ENCODE results near the gene MYH8. TPM values are rescaled to one million over a fixed set of nuclear protein-coding genes. Genes with fewer than 3 reads are reported as not detected.

MYH8 gene
- total RNA-seq, 1 experiment from 2014 or later = not detected

DNA sequence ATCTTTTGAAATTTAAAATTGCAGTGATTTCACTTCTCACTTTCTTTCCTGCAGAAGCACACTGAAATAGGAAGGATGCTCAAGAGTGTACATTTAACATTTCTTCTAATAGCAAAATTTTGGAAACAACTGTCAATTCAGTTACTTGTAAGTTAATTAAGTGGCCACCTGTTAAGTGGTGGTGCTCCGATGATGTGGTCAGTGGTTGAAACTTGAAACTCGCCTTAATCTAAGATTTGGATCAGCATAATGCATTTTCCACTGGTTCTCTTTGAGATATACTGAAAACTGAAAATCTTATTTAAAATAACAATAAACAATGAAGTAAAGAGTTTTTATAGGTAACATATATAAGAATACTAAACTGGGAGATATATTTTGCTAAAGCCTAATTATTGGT lies 7.0 kb upstream of the MYH8 start:
- no peak overlapping the region for H3K4me3 Mint-ChIP-seq
- no peaks in the 10 kb centered on the region for H3K27me3 Mint-ChIP-seq (ENCODE audit: low read depth)
- no peaks in the 10 kb centered on the region for H3K4me1 Mint-ChIP-seq
- ChIA-PET CTCF (interaction anchor here (1.2 kb wide), 1 partner anchor 200 kb away, joined by 3 read pairs; no protein-coding TSS in a partner anchor), POLR2A (no interaction called here)
- TF ChIP-seq JUN (CRISPR knock-in tag; IDR thresholded peaks at IDR 0.05) = no peak
- no peak for TF ChIP-seq ATF1 (CRISPR knock-in tag; IDR thresholded peaks at IDR 0.05)
- TF ChIP-seq GTF2I (CRISPR knock-in tag; conservative IDR thresholded peaks at IDR 0.05) = no peak
- TF ChIP-seq NR1H2 (CRISPR knock-in tag; IDR thresholded peaks at IDR 0.05) = no peak
- no peak for TF ChIP-seq ZNF121 (CRISPR knock-in tag; IDR thresholded peaks at IDR 0.05)
- no peak for TF ChIP-seq OVOL2 (CRISPR knock-in tag; IDR thresholded peaks at IDR 0.05; ENCODE audit: borderline replicate concordance)
- TF ChIP-seq PRRX2 (CRISPR knock-in tag; IDR thresholded peaks at IDR 0.05) = no peak
- TF ChIP-seq ZNF317 (CRISPR knock-in tag; IDR thresholded peaks at IDR 0.05; ENCODE audit: borderline replicate concordance, low read depth) = no peak
- TF ChIP-seq EMX1 (CRISPR knock-in tag; IDR thresholded peaks at IDR 0.05) = no peak
- TF ChIP-seq, protein P1, sequence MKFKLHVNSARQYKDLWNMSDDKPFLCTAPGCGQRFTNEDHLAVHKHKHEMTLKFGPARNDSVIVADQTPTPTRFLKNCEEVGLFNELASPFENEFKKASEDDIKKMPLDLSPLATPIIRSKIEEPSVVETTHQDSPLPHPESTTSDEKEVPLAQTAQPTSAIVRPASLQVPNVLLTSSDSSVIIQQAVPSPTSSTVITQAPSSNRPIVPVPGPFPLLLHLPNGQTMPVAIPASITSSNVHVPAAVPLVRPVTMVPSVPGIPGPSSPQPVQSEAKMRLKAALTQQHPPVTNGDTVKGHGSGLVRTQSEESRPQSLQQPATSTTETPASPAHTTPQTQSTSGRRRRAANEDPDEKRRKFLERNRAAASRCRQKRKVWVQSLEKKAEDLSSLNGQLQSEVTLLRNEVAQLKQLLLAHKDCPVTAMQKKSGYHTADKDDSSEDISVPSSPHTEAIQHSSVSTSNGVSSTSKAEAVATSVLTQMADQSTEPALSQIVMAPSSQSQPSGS (CRISPR knock-in tag; IDR thresholded peaks at IDR 0.05; ENCODE audit: borderline replicate concordance, low read depth) = no peak
- TF ChIP-seq, protein P2, sequence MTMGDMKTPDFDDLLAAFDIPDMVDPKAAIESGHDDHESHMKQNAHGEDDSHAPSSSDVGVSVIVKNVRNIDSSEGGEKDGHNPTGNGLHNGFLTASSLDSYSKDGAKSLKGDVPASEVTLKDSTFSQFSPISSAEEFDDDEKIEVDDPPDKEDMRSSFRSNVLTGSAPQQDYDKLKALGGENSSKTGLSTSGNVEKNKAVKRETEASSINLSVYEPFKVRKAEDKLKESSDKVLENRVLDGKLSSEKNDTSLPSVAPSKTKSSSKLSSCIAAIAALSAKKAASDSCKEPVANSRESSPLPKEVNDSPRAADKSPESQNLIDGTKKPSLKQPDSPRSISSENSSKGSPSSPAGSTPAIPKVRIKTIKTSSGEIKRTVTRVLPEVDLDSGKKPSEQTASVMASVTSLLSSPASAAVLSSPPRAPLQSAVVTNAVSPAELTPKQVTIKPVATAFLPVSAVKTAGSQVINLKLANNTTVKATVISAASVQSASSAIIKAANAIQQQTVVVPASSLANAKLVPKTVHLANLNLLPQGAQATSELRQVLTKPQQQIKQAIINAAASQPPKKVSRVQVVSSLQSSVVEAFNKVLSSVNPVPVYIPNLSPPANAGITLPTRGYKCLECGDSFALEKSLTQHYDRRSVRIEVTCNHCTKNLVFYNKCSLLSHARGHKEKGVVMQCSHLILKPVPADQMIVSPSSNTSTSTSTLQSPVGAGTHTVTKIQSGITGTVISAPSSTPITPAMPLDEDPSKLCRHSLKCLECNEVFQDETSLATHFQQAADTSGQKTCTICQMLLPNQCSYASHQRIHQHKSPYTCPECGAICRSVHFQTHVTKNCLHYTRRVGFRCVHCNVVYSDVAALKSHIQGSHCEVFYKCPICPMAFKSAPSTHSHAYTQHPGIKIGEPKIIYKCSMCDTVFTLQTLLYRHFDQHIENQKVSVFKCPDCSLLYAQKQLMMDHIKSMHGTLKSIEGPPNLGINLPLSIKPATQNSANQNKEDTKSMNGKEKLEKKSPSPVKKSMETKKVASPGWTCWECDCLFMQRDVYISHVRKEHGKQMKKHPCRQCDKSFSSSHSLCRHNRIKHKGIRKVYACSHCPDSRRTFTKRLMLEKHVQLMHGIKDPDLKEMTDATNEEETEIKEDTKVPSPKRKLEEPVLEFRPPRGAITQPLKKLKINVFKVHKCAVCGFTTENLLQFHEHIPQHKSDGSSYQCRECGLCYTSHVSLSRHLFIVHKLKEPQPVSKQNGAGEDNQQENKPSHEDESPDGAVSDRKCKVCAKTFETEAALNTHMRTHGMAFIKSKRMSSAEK (CRISPR knock-in tag; IDR thresholded peaks at IDR 0.05; ENCODE audit: borderline replicate concordance) = no peak
- TF ChIP-seq TEAD4 (CRISPR knock-in tag; IDR thresholded peaks at IDR 0.05) = no peak
- TF ChIP-seq, protein P3, sequence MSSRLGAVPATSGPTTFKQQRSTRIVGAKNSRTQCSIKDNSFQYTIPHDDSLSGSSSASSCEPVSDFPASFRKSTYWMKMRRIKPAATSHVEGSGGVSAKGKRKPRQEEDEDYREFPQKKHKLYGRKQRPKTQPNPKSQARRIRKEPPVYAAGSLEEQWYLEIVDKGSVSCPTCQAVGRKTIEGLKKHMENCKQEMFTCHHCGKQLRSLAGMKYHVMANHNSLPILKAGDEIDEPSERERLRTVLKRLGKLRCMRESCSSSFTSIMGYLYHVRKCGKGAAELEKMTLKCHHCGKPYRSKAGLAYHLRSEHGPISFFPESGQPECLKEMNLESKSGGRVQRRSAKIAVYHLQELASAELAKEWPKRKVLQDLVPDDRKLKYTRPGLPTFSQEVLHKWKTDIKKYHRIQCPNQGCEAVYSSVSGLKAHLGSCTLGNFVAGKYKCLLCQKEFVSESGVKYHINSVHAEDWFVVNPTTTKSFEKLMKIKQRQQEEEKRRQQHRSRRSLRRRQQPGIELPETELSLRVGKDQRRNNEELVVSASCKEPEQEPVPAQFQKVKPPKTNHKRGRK (CRISPR knock-in tag; IDR thresholded peaks at IDR 0.05; ENCODE audit: borderline replicate concordance) = no peak
- TF ChIP-seq, protein P4, sequence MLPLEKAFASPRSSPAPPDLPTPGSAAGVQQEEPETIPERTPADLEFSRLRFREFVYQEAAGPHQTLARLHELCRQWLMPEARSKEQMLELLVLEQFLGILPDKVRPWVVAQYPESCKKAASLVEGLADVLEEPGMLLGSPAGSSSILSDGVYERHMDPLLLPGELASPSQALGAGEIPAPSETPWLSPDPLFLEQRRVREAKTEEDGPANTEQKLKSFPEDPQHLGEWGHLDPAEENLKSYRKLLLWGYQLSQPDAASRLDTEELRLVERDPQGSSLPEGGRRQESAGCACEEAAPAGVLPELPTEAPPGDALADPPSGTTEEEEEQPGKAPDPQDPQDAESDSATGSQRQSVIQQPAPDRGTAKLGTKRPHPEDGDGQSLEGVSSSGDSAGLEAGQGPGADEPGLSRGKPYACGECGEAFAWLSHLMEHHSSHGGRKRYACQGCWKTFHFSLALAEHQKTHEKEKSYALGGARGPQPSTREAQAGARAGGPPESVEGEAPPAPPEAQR (CRISPR knock-in tag; IDR thresholded peaks at IDR 0.05) = no peak
- TF ChIP-seq NR2C2 (CRISPR knock-in tag; IDR thresholded peaks at IDR 0.05) = no peak
- no peak for TF ChIP-seq FOXP1 (CRISPR knock-in tag; IDR thresholded peaks at IDR 0.05; ENCODE audit: borderline replicate concordance)
- TF ChIP-seq, protein P5, sequence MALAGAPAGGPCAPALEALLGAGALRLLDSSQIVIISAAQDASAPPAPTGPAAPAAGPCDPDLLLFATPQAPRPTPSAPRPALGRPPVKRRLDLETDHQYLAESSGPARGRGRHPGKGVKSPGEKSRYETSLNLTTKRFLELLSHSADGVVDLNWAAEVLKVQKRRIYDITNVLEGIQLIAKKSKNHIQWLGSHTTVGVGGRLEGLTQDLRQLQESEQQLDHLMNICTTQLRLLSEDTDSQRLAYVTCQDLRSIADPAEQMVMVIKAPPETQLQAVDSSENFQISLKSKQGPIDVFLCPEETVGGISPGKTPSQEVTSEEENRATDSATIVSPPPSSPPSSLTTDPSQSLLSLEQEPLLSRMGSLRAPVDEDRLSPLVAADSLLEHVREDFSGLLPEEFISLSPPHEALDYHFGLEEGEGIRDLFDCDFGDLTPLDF (CRISPR knock-in tag; IDR thresholded peaks at IDR 0.05) = no peak
- H3K9me3 Mint-ChIP-seq = no peaks in the 10 kb centered on the region
- no peaks in the 10 kb centered on the region for H3K36me3 Mint-ChIP-seq
- no peak for DNase-seq (ENCODE audit: low spot score)
- ATAC-seq = no peak
- H3K27ac Mint-ChIP-seq = no peak overlapping the region

Data from WTC11 (cell line).